WTC11 (cell line): Measurements from ENCODE around the gene PITPNM3. TPM values are rescaled to one million over a fixed set of nuclear protein-coding genes. Genes with fewer than 3 reads are reported as not detected.

Experiments
- ATAC-seq: fragments of 200-7000 bp; cut with Tn5 transposase; 2 replicates; pipeline ENCODE4 v1.10.0; 2021; ENCODE audit warnings: mild to moderate bottlenecking, moderate library complexity
- CTCF ChIA-PET: fragments of 300-600 bp; sonication (Branson Sonifier 250); formaldehyde crosslinking; loops from one replicate; lab custom pipeline; 2021; ENCODE audit warnings: antibody characterized with exemption; lab: Charles Lee
- POLR2A ChIA-PET: fragments of 350-600 bp; sonication (Branson Sonifier 250); formaldehyde crosslinking; loops from one replicate; lab custom pipeline; 2021; ENCODE audit warnings: antibody characterized with exemption; lab: Charles Lee
- DNase-seq: peaks from one replicate; pipeline ENCODE4 v3.0.0; 2021; ENCODE audit warnings: low spot score
- H3K27ac Mint-ChIP-seq: 2 replicates; pipeline ENCODE4 v1.8.0; 2021; ENCODE audit warnings: mixed read lengths
- H3K27me3 Mint-ChIP-seq: 2 replicates; pipeline ENCODE4 v1.8.0; 2021; ENCODE audit warnings: low read depth, mild to moderate bottlenecking, moderate library complexity, mixed read lengths
- H3K36me3 Mint-ChIP-seq: 2 replicates; pipeline ENCODE4 v1.8.0; 2021; ENCODE audit warnings: mixed read lengths
- H3K4me1 Mint-ChIP-seq: 2 replicates; pipeline ENCODE4 v1.8.0; 2022; ENCODE audit warnings: mixed read lengths
- H3K4me3 Mint-ChIP-seq: 2 replicates; pipeline ENCODE4 v1.8.0; 2021; ENCODE audit warnings: mild to moderate bottlenecking, moderate library complexity, mixed read lengths
- H3K9me3 Mint-ChIP-seq: 2 replicates; pipeline ENCODE4 v1.8.0; 2021; ENCODE audit warnings: mixed read lengths
- ATF2 ChIP-seq: sonication (generic); formaldehyde crosslinking; IDR thresholded peaks from 2 replicates; pipeline ENCODE4 v1.8.1; 2022; ENCODE audit warnings: low read depth, missing genetic modification reagents, borderline replicate concordance
- ATF6 ChIP-seq: sonication (generic); formaldehyde crosslinking; IDR thresholded peaks from 2 replicates; pipeline ENCODE4 v1.8.1; 2023; ENCODE audit warnings: mild to moderate bottlenecking, missing genetic modification reagents
- FOXJ3 ChIP-seq: sonication (generic); formaldehyde crosslinking; IDR thresholded peaks from 2 replicates; pipeline ENCODE4 v1.9.0; 2021; ENCODE audit warnings: missing genetic modification reagents, mild to moderate bottlenecking, borderline replicate concordance
- FOXK1 ChIP-seq: sonication (generic); formaldehyde crosslinking; IDR thresholded peaks from 2 replicates; pipeline ENCODE4 v1.8.0; 2022; ENCODE audit warnings: mild to moderate bottlenecking, moderate library complexity, missing genetic modification reagents
- FOXP4 ChIP-seq: sonication (generic); formaldehyde crosslinking; IDR thresholded peaks from 2 replicates; pipeline ENCODE4 v1.8.0; 2022; ENCODE audit warnings: mild to moderate bottlenecking, missing genetic modification reagents
- IRF2 ChIP-seq: sonication (generic); formaldehyde crosslinking; IDR thresholded peaks from 2 replicates; pipeline ENCODE4 v1.8.0; 2022; ENCODE audit warnings: low read depth, missing genetic modification reagents, borderline replicate concordance
- MLX ChIP-seq: sonication (generic); formaldehyde crosslinking; IDR thresholded peaks from 2 replicates; pipeline ENCODE4 v1.8.1; 2023; ENCODE audit warnings: mild to moderate bottlenecking, missing genetic modification reagents, moderate library complexity
- MXD4 ChIP-seq: fragments of 250-450 bp; sonication (Bioruptor Pico); IDR thresholded peaks from 2 replicates; pipeline ENCODE4 v1.8.0; 2021; ENCODE audit warnings: mild to moderate bottlenecking, moderate library complexity, borderline replicate concordance
- OVOL2 ChIP-seq: fragments of 250-450 bp; sonication (Bioruptor Pico); IDR thresholded peaks from 2 replicates; pipeline ENCODE4 v1.9.0; 2021; ENCODE audit warnings: mild to moderate bottlenecking, borderline replicate concordance
- RORB ChIP-seq: fragments of 250-450 bp; sonication (Bioruptor Pico); IDR thresholded peaks from 2 replicates; pipeline ENCODE4 v1.9.0; 2021; ENCODE audit warnings: mild to moderate bottlenecking
- USF1 ChIP-seq: sonication (generic); formaldehyde crosslinking; IDR thresholded peaks from 2 replicates; pipeline ENCODE4 v1.8.0; 2022; ENCODE audit warnings: mild to moderate bottlenecking, missing genetic modification reagents
- ZNF396 ChIP-seq: fragments of 250-450 bp; sonication (Bioruptor Pico); IDR thresholded peaks from 2 replicates; pipeline ENCODE4 v1.8.0; 2021; ENCODE audit warnings: mild to moderate bottlenecking, moderate library complexity, borderline replicate concordance
- ZNF671 ChIP-seq: fragments of 250-450 bp; sonication (Bioruptor Pico); IDR thresholded peaks from 2 replicates; pipeline ENCODE4 v1.8.0; 2021; ENCODE audit warnings: mild to moderate bottlenecking
- total RNA-seq: library from RNA; stranded (reverse); gene quantifications from 3 replicates; pipeline ENCODE4 v1.2.3, GENCODE V29; 2021
- TF ChIP-seq, protein P1 (sequence below): fragments of 250-450 bp; sonication (Bioruptor Pico); IDR thresholded peaks from 2 replicates; pipeline ENCODE4 v1.9.0; 2021; ENCODE audit warnings: mild to moderate bottlenecking
- TF ChIP-seq, protein P2 (sequence below): sonication (generic); formaldehyde crosslinking; IDR thresholded peaks from 2 replicates; pipeline ENCODE4 v1.8.1; 2022; ENCODE audit warnings: low read depth, mild to moderate bottlenecking, moderate library complexity, missing genetic modification reagents, borderline replicate concordance

PITPNM3 gene
- total RNA-seq, 1 experiment from 2014 or later: 2.8 TPM

DNA sequence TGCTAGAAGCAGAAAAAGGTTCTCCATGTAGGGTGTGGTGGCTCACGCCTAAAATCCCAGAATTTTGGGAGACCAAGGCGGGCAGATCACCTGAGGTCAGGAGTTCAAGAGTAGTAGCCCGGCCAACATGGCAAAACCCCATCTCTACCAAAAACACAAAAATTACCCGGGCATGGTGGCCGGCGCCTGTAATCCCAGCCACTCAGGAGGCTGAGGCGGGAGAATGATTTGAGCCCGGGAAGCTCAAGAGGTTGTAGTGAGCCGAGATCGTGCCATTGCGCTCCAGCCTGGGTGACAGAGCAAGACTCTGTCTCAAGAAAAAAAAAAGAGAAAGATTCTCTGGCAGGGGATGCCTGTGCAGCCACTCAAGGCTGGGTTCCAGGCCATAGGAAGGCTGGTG lies 54.2 kb downstream of the PITPNM3 start:
- ChIA-PET CTCF (no interaction called here), POLR2A (no interaction called here)
- no peak for TF ChIP-seq ATF6
- TF ChIP-seq MLX: no peak
- ATAC-seq (no peak), DNase-seq (no peak)
- Mint-ChIP-seq H3K27me3 (peaks cover 8% of the 10 kb centered on the region), H3K4me1 (peaks cover 25% of the 10 kb centered on the region), H3K9me3 (no peaks in the 10 kb centered on the region), H3K27ac (no peak overlapping the region), H3K4me3 (no peak overlapping the region), H3K36me3 (0 out of 2 replicates have a peak, but pooled peaks cover 2% of the 10 kb centered on the region)

- TF ChIP-seq FOXJ3: no peak
- no peak for TF ChIP-seq FOXK1 (CRISPR knock-in tag)
- TF ChIP-seq ATF2 (CRISPR knock-in tag): no peak
- TF ChIP-seq ZNF396 (CRISPR knock-in tag): no peak
- no peak for TF ChIP-seq IRF2 (CRISPR knock-in tag)
- TF ChIP-seq USF1: no peak
- no peak for TF ChIP-seq ZNF671 (CRISPR knock-in tag)
- TF ChIP-seq FOXP4 (CRISPR knock-in tag): no peak
- TF ChIP-seq, protein P1, sequence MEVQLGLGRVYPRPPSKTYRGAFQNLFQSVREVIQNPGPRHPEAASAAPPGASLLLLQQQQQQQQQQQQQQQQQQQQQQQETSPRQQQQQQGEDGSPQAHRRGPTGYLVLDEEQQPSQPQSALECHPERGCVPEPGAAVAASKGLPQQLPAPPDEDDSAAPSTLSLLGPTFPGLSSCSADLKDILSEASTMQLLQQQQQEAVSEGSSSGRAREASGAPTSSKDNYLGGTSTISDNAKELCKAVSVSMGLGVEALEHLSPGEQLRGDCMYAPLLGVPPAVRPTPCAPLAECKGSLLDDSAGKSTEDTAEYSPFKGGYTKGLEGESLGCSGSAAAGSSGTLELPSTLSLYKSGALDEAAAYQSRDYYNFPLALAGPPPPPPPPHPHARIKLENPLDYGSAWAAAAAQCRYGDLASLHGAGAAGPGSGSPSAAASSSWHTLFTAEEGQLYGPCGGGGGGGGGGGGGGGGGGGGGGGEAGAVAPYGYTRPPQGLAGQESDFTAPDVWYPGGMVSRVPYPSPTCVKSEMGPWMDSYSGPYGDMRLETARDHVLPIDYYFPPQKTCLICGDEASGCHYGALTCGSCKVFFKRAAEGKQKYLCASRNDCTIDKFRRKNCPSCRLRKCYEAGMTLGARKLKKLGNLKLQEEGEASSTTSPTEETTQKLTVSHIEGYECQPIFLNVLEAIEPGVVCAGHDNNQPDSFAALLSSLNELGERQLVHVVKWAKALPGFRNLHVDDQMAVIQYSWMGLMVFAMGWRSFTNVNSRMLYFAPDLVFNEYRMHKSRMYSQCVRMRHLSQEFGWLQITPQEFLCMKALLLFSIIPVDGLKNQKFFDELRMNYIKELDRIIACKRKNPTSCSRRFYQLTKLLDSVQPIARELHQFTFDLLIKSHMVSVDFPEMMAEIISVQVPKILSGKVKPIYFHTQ (CRISPR knock-in tag): no peak
- H3K4me3 Mint-ChIP-seq: no peak overlapping the region
- 0 out of 2 replicates have a peak, but pooled peaks cover 2% of the 10 kb centered on the region for H3K36me3 Mint-ChIP-seq
- ATAC-seq (peak; percentile 73), DNase-seq (no peak)
- no peak overlapping the region for H3K27ac Mint-ChIP-seq
- POLR2A ChIA-PET: no interaction called here
- H3K9me3 Mint-ChIP-seq: no peaks in the 10 kb centered on the region
- peaks cover 33% of the 10 kb centered on the region for H3K4me1 Mint-ChIP-seq
- H3K27me3 Mint-ChIP-seq: peaks cover 12% of the 10 kb centered on the region
- CTCF ChIA-PET: interaction anchor here (1.0 kb wide), 1 partner anchor 23 kb away, joined by 3 read pairs; no protein-coding TSS in a partner anchor
These were observed 55.0 kb downstream of the PITPNM3 start for GRCh38 chr17:6501359-6501758.

DNA sequence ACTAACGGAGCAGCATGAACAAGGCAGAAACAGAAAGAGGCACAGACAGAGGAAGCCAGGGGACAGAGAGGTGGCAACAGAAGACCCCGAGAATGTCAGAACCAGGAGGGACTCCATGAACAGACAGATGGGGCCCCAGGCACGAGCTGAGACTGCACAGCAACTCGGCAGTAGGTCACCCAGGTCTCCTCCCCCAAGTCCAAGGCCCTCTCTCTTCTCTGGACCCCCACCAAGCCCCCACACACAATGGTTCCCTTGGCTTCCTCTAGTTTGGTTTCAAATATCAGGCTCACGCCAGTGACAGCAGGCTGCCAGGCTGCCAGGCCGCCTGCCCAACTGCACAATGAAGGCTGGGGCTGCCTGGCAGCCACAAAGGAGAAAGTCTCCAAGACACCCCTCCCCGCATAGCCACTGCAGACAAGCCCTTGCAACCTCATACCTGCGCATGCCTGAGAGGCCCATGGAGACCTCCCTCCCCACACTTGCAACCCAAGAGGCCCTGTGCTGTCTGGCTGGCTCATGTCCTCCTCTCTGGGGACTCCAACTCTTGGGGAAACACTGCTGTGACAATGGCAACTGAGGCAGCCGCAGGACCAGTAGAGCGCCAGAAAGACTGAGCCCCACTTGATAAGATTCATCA lies 57.3 kb downstream of the PITPNM3 start:
- H3K27ac Mint-ChIP-seq: no peak overlapping the region
- ATAC-seq: no peak
- ChIA-PET POLR2A (no interaction called here), CTCF (no interaction called here)
- no peak overlapping the region for H3K4me3 Mint-ChIP-seq
- peaks cover 10% of the 10 kb centered on the region for H3K27me3 Mint-ChIP-seq
- no peaks in the 10 kb centered on the region for H3K9me3 Mint-ChIP-seq
- H3K4me1 Mint-ChIP-seq: peaks cover 54% of the 10 kb centered on the region
- H3K36me3 Mint-ChIP-seq: 0 out of 2 replicates have a peak, but pooled peaks cover 2% of the 10 kb centered on the region
- DNase-seq: no peak
- TF ChIP-seq, protein P1 (CRISPR knock-in tag): no peak
- TF ChIP-seq MXD4 (CRISPR knock-in tag) (no peak), OVOL2 (CRISPR knock-in tag) (no peak), RORB (no peak)
- TF ChIP-seq, protein P2, sequence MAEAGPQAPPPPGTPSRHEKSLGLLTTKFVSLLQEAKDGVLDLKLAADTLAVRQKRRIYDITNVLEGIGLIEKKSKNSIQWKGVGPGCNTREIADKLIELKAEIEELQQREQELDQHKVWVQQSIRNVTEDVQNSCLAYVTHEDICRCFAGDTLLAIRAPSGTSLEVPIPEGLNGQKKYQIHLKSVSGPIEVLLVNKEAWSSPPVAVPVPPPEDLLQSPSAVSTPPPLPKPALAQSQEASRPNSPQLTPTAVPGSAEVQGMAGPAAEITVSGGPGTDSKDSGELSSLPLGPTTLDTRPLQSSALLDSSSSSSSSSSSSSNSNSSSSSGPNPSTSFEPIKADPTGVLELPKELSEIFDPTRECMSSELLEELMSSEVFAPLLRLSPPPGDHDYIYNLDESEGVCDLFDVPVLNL (CRISPR knock-in tag): no peak
